HG03460 (cell line): ENCODE measurements around the gene SLC12A6.
"Not testable (repeated sequence)": the region's sequence is repeated elsewhere in the genome, so short reads cannot be mapped to it uniquely, and the experiment has no call there.

Source experiments
- ATAC-seq: cut with Tn5 transposase; IDR thresholded peaks from one replicate; pipeline ENCODE4 v1.9.1; 2021; ENCODE audit not compliant: unreplicated experiment

SLC12A6 gene

GRCh38 chr15:34209421-34210282 is 127.9 kb downstream of the SLC12A6 start, which contains the start of gene KATNBL1:
Gene KATNBL1 (minus strand): TSS chr15:34210096. CDS start chr15:34163676, 46,420 bp downstream.
- peak; percentile 94 for ATAC-seq

GRCh38 chr15:34206011-34206410 is 131.6 kb downstream of the SLC12A6 start:
- ATAC-seq: no peak

- ATAC-seq: no peak
Measured at GRCh38 chr15:34203936-34204335, 133.6 kb downstream of the SLC12A6 start.

GRCh38 chr15:34203305-34203704 is 134.3 kb downstream of the SLC12A6 start:
- no peak for ATAC-seq

- ATAC-seq: not testable (repeated sequence)
Measured at GRCh38 chr15:34193272-34193671, 144.3 kb downstream of the SLC12A6 start.

GRCh38 chr15:34188711-34189110 is 148.9 kb downstream of the SLC12A6 start:
- ATAC-seq: no peak

- ATAC-seq: no peak
Measured at GRCh38 chr15:34185666-34186065, 151.9 kb downstream of the SLC12A6 start.

GRCh38 chr15:34182942-34183341 is 154.6 kb downstream of the SLC12A6 start:
- ATAC-seq: no peak
